Fibroblast of mammary gland (primary cell): ENCODE measurements around the gene GGT1.
"Not testable (repeated sequence)": the region's sequence is repeated elsewhere in the genome, so short reads cannot be mapped to it uniquely, and the experiment has no call there.

Experiments used
- DNase-seq: peaks from one replicate; pipeline ENCODE4 v3.0.0-alpha.2; 2010; ENCODE audit warnings: low read depth
- H3K4me3 ChIP-seq: 2 replicates; pipeline ENCODE4 v1.5.1; 2011; ENCODE audit warnings: low read depth, mild to moderate bottlenecking, low read length, moderate library complexity; ENCODE audit not compliant: control insufficient read depth
- TF ChIP-seq, protein P1 (sequence below): conservative IDR thresholded peaks from 2 replicates; pipeline ENCODE4 v1.5.1; 2011; ENCODE audit warnings: low read depth, low read length, inconsistent platforms; ENCODE audit not compliant: control insufficient read depth, insufficient read depth

GGT1 gene

DNA sequence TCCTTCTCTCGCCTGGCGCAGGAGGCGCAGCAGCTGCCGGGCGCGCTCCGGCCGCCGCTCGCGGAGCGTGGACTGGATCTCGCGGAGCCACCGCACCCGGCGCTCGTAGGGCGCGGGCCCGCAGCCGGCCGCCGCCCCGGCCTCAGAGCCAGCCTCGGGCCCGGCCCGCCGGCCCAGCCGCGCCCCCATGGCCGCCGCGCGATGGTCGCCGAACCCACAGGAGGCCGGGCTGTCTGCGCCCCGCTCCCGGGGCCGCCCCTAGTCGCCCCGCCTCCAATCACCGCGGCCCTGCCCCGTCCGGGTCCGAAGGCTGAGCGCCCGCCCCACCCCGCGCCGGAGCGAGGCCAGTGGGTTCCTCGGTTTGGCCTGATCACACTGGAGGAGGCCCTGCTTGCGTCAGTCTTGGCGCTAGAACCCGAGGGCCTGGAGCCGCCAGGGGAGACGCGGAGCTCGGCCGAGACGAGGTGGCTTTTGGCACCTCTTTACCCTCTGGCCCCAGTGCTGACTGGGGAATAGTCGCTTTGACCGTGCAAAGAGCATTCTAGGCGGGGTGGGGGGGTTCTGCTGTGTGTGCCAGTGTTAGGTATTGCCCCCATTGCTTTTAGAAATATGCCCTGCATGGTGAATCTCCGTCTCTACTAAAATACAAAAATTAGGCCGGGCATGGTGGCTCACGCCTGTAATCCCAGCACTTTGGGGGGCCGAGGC is 10.0 kb upstream of the GGT1 start, which contains the start of gene LRRC75B:
TSS of gene LRRC75B (minus strand) at position 223 of the 708 bp plus-strand sequence. CDS start at position 189, 34 bp downstream.
- peak within 1 kb of the TSS; percentile 52 for H3K4me3 ChIP-seq
- TF ChIP-seq, protein P1, sequence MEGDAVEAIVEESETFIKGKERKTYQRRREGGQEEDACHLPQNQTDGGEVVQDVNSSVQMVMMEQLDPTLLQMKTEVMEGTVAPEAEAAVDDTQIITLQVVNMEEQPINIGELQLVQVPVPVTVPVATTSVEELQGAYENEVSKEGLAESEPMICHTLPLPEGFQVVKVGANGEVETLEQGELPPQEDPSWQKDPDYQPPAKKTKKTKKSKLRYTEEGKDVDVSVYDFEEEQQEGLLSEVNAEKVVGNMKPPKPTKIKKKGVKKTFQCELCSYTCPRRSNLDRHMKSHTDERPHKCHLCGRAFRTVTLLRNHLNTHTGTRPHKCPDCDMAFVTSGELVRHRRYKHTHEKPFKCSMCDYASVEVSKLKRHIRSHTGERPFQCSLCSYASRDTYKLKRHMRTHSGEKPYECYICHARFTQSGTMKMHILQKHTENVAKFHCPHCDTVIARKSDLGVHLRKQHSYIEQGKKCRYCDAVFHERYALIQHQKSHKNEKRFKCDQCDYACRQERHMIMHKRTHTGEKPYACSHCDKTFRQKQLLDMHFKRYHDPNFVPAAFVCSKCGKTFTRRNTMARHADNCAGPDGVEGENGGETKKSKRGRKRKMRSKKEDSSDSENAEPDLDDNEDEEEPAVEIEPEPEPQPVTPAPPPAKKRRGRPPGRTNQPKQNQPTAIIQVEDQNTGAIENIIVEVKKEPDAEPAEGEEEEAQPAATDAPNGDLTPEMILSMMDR, result no peak
- DNase-seq, result peak; percentile 83

DNA sequence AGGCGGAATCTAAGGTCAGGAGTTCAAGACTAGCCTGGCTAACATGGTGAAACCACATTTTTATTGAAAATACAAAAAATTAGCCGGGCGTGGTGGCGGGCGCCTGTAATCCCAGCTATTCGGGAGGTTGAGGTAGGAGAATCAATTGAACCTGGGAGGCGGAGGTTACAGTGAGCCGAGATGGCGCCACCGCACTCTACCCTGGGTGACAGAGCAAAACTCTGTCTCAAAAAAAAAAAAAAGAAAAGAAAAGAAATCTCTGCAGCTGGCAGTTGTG is 9.5 kb upstream of the GGT1 start:
- DNase-seq, H3K4me3 ChIP-seq: not testable (repeated sequence)

DNA sequence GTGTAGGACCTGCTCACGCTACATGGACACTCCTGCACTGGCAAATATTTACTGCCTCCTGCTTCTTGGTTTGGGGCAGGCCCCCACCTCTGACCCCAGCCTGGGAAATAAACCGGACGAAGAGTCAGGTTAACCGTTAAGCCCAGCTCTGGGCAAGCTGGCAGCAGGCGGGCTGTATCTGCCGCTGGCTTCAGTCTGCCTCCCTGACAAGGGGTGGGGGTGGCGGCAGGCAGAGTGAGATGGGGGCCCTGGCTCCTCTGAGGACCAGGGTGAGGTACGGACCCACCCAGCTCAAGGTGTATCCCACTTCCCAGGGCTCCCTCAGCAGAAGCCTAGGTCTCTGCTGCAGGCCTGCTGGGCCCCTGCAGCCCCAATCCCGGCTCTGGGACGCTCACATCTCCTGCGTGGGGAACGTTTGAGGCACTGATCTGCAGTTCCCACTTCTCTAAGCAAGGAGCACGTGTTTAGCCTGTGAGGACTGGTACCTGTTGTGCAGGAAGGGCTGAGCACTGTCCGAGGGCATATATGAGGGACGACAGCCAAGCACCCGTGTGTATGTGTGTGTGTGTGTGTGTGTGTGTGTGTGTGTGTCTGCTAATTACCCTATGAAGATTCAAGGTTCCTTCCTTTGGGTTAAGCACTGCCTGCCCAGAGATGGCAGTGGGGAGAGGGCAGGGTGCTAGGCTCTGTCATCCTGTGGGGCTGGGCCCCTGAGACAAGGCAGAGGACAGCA is 9.0 kb upstream of the GGT1 start:
- H3K4me3 ChIP-seq, result no peak overlapping the region
- TF ChIP-seq, protein P1, result no peak
- DNase-seq, result no peak

DNA sequence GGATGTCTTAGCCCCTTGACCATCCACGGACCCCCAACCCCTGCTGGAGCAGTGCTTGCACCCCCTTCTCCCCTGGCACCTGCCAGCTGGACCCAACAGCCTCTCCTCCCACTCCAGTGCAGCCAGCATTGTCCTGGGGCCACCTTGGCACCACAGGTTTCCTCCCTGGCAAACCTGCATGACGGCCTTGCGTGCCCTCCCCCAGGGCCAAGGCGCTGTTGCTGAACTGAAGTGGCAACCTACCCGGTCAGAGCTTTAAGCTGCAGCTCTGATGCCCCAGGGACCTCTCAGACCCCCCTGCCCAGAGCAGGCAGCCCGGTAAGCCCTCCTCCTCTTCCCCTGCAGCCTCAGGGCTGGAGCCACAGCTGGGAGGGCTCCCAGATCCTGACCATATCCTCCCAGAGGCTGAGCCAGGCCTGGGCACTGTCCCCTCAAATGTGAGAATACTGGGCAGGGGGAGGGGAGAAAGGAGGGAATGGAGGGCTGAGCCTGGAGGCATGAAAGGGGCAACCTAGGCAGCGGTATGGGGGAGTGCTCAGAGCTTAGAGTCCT is 8.3 kb upstream of the GGT1 start:
- TF ChIP-seq, protein P1, result no peak
- H3K4me3 ChIP-seq, result no peak overlapping the region
- DNase-seq, result no peak

DNA sequence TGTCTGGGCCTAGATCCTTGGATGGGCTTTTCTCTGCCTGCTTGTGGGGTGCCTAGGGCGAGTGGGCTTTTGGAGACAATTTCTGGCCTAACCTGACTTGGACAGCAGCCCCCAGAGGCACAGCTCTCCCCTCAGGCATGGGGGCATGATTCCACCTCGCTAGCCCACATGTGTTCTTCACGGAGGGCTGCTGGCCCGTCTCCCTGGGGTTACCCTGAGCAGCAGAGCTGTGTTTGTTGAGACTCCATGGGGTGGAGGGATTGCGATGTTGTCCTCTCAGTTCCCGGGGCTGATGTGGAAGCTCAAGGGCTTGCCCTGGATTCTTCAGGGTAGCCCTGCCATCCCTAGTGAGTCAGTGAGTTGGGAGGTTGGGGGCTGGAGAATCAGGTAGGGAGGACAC is 7.8 kb upstream of the GGT1 start:
- no peak for DNase-seq
- TF ChIP-seq, protein P1, result no peak
- H3K4me3 ChIP-seq, result no peak overlapping the region

DNA sequence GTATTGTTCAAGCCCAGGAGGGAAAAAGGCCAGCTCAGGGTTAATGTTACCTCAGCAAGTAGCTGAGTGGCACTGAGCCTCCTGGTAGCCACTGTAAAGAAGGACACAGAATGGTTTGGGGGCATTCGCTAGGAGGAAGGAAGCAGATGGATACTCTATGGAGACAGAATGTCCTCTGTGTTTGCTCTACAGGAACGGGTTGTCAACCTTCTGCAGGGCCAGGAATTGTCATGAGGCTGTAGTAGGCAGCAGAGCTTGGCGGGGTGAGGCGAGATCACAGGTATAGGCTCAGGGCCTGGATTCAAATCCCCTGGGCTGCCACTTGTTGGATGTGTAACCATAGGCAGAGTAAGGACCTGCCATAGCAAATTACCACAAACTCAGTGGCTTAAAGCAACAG is 7.1 kb upstream of the GGT1 start:
- no peak for DNase-seq
- TF ChIP-seq, protein P1, result no peak
- H3K4me3 ChIP-seq, result no peak overlapping the region

DNA sequence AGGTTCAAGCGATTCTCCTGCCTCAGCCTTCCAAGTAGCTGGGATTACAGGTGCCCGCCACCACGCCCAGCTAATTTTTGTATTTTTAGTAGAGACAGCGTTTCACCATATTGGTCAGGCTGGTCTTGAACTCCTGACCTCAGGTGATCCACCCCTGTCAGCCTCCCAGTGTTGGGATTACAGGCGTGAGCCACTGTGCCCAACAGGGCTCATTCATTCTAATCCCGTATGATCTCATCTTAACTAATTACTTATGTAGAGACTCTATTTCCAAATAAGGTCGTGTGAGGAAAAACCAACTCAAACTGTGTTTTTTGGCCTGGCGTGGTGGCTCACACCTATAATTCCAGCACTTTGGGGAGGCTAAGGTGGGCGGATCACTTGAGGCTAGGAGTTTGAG is 5.9 kb upstream of the GGT1 start:
- DNase-seq, H3K4me3 ChIP-seq: not testable (repeated sequence)
